ENCODE results near the gene P2RX7.

DNA sequence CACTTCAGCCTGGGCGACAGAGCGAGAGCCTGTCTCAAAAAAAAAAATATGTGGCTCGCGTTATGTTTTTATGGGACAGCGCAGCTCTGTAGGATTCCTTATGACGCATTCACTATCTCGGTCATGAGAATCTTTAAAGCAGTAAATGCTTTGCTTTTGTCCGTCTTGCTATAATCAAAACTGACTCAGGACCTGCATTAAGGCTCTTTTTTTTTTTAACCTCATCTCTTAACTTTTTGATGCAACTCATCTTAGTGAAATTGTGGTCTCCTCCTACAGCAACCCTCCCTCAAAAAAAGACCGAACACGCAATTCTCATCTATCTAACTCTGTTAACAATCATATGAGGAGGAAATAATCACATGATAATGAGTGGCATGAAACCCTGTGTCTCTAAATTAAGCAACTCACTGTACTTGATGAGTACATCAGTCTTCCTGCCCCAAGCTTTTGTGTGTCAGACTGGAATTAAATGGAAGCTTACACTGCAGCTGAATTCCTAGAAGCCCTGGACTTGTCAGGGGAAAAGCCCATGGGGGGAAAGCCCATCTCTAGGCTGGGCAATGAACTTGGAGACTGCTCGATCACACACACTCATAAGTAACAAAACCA, 81.6 kb downstream of the P2RX7 start:
- TF ChIP-seq EP300 (IDR thresholded peaks at IDR 0.05; ENCODE audit: borderline replicate concordance in 1 of 2, low read depth in 1 of 2, low read length in 1 of 2) (no peak), NRF1 (IDR thresholded peaks at IDR 0.05; ENCODE audit: low read depth, low read length) (no peak), YY1 (IDR thresholded peaks at IDR 0.05; ENCODE audit: low read depth) (no peak), RAD21 (IDR thresholded peaks at IDR 0.05; ENCODE audit: low read length) (no peak)
- TF ChIP-seq, protein P1, sequence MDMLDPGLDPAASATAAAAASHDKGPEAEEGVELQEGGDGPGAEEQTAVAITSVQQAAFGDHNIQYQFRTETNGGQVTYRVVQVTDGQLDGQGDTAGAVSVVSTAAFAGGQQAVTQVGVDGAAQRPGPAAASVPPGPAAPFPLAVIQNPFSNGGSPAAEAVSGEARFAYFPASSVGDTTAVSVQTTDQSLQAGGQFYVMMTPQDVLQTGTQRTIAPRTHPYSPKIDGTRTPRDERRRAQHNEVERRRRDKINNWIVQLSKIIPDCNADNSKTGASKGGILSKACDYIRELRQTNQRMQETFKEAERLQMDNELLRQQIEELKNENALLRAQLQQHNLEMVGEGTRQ (IDR thresholded peaks at IDR 0.05; ENCODE audit: borderline replicate concordance, low read depth, low read length): no peak
- TF ChIP-seq, protein P2, sequence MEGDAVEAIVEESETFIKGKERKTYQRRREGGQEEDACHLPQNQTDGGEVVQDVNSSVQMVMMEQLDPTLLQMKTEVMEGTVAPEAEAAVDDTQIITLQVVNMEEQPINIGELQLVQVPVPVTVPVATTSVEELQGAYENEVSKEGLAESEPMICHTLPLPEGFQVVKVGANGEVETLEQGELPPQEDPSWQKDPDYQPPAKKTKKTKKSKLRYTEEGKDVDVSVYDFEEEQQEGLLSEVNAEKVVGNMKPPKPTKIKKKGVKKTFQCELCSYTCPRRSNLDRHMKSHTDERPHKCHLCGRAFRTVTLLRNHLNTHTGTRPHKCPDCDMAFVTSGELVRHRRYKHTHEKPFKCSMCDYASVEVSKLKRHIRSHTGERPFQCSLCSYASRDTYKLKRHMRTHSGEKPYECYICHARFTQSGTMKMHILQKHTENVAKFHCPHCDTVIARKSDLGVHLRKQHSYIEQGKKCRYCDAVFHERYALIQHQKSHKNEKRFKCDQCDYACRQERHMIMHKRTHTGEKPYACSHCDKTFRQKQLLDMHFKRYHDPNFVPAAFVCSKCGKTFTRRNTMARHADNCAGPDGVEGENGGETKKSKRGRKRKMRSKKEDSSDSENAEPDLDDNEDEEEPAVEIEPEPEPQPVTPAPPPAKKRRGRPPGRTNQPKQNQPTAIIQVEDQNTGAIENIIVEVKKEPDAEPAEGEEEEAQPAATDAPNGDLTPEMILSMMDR (IDR thresholded peaks at IDR 0.05): no peak
